Activated CD8-positive, alpha-beta memory T cell treated with anti-CD3 and anti-CD28 coated beads, Interleukin-2, amount 50 U/mL, for 1 hour (primary cell): ENCODE measurements around the gene ZNF202.
"Not testable (repeated sequence)": the region's sequence is repeated elsewhere in the genome, so short reads cannot be mapped to it uniquely, and the experiment has no call there.

Experiments used
- DNase-seq: peaks from one replicate; pipeline ENCODE4 v3.0.0-alpha.2; 2020; ENCODE audit errors: extremely low read depth

Gene ZNF202

GRCh38 chr11:123741159-123742030 is at the start of gene ZNF202:
Gene ZNF202 (minus strand): TSS chr11:123741660. CDS start chr11:123730888, 10,772 bp downstream.
- peak; percentile 66 for DNase-seq

DNA sequence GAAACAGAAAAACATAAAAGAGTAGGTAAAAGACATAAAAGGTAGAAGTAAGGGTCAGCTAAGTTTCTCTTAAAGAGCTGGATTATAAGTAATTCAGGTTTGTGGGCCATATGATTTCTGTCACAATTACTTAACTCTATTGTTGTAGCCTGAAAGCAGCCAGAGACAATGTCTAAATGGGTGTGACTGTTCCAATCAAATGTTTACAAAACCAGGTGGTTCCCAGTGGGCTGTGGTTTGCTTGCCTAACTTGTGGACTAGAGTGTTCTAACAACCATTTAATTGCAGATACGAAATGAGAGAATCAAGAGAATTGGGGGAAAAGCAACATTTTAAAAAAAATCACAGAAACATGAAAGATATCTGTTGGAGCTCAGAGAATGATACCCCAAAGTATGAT is 42.1 kb upstream of the ZNF202 start:
- no peak for DNase-seq

DNA sequence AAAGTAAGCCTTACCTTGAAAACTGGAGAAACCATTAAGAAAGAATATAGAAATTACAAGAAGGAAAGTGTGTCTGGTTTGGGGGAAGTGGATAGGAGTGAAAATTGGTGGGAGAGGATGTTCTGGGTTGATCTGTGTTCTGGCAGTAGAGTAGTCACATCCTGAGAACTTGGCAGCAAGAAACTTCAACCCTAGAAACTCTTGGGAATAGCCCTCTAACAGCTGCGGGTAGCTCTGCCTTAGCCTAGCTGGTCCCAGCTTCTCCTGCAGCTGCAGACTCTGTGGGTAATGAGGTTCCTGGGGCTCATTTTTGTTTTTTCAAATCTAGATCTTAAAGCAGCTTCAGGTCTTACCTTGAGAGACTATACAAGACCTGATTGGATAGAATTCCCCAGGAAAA is 37.1 kb upstream of the ZNF202 start:
- DNase-seq = no peak

DNA sequence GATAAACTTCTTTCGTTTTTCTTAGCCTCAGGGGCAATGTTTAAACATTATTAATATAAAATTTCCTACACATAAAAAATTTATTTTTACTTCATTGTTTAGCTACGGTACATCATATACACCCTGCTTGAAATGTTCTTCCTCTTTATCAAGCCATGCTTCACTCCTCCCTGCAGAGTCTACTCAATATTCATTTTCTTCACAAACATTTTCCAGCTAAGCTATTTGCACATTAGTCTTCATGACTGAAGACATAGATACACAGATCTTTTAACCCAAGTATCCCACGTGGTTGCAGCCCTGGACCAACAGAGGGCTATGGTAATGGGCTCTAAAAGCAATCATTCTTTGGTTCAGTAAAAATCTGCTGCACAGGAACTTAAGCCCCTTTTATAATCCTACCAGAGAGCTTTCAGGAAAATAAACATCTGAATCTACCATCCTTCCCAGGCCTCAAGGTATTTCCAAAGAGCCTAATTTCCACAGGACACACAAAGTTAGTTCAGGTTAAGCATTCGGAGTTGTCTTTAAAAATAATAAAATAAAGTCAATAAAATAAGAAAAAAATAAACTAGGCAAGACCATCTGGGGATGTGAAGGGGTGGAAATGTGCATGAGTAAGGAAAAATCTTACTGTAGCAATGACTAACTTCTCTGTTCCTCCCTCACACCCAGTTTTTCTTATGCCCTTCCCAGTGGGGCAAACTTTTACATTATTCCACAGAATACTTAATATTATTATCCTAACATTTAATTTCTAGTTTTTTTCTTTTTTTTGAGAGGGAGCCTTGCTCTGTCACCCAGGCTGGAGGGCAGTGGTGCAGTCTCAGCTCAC is 34.5 kb upstream of the ZNF202 start:
- DNase-seq = no peak

DNA sequence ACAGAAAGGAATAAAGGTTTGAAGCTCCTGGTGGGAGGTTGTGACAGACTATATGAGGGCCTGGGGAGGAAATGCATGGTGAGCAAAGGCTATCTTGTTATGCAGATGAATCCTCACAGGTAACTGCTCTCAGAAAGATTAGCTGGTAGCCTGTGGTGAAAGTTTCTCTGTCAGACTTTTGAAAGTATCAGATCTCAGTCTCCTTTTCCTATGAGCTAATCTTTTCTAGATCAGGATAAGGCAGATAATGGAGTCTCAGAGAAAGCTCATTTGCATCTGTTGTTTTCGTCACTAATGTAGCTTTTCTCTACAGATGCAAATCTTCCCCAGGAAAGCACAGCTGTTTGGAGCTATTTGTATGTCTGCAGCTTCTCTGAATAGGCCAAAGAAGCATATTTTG is 33.8 kb upstream of the ZNF202 start:
- no peak for DNase-seq

GRCh38 chr11:123773959-123774358 is 32.5 kb upstream of the ZNF202 start:
- no peak for DNase-seq

DNA sequence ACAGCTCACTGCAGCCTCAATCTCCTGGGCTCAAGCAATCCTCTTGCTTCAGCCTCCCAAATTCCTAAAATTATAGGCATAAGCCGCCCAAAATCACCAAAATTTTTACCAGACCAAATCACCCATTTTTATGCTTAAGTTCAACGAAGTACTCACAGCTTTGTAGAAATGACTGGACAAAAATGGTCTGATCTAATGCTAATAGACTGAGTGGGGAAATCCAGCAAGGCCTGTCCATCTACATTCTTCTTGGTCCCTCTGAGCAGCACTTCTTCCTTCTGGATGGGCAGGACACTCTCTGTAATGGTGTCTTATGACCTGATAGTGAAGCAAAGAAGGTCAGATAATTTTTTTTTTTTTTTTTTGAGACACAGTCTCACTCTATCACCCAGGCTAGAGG is 31.6 kb upstream of the ZNF202 start:
- DNase-seq = no peak

- DNase-seq = no peak
Observed at GRCh38 chr11:123771664-123772063, 30.2 kb upstream of the ZNF202 start.

GRCh38 chr11:123770712-123771111 is 29.3 kb upstream of the ZNF202 start:
- no peak for DNase-seq

GRCh38 chr11:123765601-123766000 is 24.1 kb upstream of the ZNF202 start:
- DNase-seq = no peak

DNA sequence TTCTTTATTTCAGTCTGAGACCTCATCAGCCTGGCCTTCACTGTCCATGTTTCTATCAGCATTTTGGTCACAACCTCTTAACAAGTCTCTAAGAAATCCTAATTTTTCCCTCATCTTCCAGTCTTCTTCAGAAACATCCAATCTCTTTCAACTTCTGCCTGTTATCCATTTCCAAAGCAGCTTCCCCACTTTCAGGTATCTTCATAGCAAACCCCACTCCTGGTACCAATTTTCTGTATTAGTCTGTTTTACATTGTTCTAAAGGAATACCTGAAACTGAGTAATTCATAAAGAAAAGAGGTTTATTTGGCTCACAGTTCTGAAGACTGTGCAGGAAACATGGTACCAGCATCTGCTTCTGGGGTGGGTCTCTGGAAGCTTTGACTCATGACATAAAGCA is 21.0 kb upstream of the ZNF202 start:
- no peak for DNase-seq

DNA sequence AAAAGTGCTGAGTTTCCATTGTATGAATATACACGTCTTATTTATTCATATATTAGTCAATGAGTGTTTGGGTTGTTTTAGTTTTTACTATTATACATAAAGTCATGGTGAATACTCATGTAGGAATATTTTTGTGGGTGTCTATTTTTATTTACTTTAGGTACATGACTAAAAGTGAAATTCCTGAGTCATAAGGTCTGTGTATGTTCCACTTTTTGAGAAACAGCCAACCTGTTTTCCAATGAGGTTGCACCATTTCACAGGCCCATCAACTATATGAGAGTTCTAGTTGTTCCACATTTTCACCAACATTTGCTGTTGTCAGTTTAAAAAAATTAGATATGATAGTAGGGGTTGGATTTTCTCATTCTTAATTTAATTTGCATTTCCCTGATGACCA is 19.4 kb upstream of the ZNF202 start:
- DNase-seq = no peak

DNA sequence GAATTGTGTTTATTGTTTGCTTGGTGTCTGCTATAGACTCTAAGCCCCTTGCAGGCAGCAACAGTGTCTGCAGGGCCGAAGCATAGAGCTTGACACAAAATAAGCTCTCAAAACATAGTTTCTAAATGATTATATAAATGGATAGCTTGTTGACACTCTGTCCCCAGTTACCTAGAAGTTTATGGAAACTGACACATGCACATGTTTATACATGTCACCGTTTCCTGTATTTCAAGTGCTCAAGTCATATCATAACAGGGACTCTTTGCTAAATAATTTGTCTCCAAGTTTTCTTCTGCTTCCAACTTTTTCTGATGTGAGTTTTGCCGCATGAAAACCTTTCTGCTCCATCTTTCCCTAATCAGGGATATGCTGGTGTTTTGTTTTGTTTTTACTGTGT is 16.5 kb upstream of the ZNF202 start:
- DNase-seq = no peak

GRCh38 chr11:123755813-123756212 is 14.4 kb upstream of the ZNF202 start:
- no peak for DNase-seq

GRCh38 chr11:123755344-123755743 is 13.9 kb upstream of the ZNF202 start:
- DNase-seq = no peak

DNA sequence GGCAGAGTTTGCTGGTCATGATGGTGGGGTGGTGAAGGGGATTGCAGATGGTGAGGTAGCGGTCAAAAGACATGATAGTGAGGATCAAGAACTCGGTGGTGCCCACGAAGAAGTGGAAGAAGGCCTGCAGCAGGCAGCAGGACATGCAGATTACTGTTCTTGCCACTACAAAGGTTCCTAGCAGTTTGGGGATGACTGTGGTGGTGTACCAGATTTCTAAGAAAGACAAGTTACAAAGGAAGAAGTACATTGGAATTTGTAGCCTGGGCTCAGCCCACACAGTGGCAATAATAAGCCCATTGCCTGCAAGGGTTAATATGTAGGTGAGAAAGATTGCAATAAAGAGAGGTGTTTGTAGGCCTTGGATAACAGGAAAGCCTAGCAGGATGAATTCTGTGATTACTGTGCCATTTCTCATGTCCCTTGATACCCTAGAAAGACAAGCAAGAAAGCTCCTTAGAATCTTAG is 12.7 kb upstream of the ZNF202 start, which contains the start of gene OR6X1:
Gene OR6X1 (minus strand): TSS at position 418 of the 468 bp plus-strand sequence. CDS start 0 bp downstream, at position 418.
- no peak for DNase-seq

DNA sequence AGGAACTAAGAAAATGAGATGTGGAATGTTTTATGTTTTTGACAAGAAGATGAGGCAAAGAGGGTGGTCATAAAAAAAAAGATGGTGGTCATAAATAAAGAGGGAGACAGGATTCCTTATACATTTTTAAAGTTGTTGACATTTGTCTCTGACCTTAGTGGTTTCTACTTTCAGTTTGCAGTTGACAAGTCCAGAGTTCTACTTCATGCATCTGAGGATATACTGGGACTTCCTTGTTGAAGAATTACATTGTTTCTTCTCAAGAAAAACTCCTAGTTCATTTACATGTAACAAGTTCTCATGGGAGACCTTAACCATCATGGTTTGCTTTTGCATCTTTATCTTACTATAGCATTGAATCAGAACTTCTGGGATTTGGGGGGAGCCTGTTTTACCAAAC is 11.7 kb upstream of the ZNF202 start:
- DNase-seq = no peak

- DNase-seq = no peak
Observed at GRCh38 chr11:123751781-123752180, 10.3 kb upstream of the ZNF202 start.

DNA sequence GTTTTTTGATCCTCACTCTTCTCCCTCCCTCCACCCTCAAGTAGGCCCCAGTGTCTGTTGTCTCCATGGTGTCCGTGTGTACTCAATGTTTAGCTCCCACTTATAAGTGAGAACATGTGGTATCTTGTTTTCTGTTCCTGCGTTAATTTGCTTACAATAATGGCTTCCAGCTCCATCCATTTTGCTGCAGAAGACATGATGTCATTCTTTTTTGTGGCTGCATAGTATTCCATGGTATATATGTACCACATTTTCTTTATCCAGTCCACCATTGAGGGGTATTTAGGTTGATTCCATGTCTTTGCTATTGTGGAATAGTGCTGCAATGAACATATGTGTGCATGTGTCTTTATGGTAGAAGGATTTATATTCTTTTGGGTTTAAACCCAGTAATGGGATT is 6.9 kb upstream of the ZNF202 start:
- not testable (repeated sequence) for DNase-seq

GRCh38 chr11:123745764-123746451 is 4.4 kb upstream of the ZNF202 start:
- no peak for DNase-seq

DNA sequence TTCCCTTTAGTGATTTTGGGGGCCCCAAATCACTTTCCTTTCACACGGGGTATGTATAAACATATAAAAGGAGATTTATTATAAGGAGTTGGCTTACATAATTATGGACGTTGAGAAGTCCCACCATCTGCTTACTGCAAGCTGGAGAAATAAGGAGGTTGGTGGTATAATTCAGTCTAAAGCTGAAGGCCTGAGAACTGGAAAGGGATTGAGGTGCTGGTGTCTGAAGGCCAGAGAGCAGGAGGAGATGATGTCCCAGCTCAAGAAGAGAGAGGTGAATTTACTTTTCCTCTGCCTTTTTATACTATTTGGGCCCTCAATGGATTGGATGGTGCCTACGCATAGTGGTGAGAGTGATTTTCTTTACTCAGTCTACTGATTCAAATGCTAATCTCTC is 1.3 kb upstream of the ZNF202 start:
- no peak for DNase-seq
